ENCODE results near the gene SCGB2B2. TPM values are rescaled to one million over a fixed set of nuclear protein-coding genes. Genes with fewer than 3 reads are reported as not detected.
A peak's percentile ranks its signal among the peaks of the same experiment; 100 is the strongest.

Gene SCGB2B2
- total RNA-seq, 1 donor from 2014 or later: 0.74 TPM

DNA sequence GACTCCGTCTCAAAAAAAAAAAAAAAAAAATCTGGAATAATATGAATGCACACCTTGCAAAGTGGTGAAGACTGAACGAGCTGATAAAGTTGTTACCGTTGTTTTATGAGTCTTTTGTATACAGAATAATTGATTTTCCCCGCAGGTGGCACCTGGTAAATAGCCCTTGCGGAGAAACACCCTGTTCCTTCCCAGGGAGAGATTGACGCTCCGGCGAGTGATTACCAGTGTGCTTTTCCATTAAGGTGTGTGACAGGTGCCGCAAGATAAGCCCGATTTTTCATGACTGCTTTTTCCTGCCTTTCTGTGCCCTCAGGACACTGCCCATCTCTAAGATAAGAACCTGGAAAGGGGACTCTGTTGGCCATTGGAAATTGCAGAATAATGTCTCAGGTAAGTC is 1.5 kb upstream of the SCGB2B2 start:
- Mint-ChIP-seq H3K36me3 (ENCODE audit: low read depth, unreplicated experiment) (peaks cover 42% of the 10 kb centered on the region), H3K9me3 (ENCODE audit: unreplicated experiment) (peaks cover 4% of the 10 kb centered on the region), H3K4me3 (ENCODE audit: unreplicated experiment) (peak overlapping the region; percentile 98), H3K27me3 (ENCODE audit: unreplicated experiment) (peaks cover 16% of the 10 kb centered on the region), H3K27ac (ENCODE audit: unreplicated experiment) (peak overlapping the region; percentile 90), H3K4me1 (ENCODE audit: unreplicated experiment) (peaks cover 14% of the 10 kb centered on the region)
- TF ChIP-seq, protein P1, sequence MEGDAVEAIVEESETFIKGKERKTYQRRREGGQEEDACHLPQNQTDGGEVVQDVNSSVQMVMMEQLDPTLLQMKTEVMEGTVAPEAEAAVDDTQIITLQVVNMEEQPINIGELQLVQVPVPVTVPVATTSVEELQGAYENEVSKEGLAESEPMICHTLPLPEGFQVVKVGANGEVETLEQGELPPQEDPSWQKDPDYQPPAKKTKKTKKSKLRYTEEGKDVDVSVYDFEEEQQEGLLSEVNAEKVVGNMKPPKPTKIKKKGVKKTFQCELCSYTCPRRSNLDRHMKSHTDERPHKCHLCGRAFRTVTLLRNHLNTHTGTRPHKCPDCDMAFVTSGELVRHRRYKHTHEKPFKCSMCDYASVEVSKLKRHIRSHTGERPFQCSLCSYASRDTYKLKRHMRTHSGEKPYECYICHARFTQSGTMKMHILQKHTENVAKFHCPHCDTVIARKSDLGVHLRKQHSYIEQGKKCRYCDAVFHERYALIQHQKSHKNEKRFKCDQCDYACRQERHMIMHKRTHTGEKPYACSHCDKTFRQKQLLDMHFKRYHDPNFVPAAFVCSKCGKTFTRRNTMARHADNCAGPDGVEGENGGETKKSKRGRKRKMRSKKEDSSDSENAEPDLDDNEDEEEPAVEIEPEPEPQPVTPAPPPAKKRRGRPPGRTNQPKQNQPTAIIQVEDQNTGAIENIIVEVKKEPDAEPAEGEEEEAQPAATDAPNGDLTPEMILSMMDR (IDR thresholded peaks at IDR 0.05; ENCODE audit: unreplicated experiment): no peak
- no peak for DNase-seq (ENCODE audit: low spot score)

DNA sequence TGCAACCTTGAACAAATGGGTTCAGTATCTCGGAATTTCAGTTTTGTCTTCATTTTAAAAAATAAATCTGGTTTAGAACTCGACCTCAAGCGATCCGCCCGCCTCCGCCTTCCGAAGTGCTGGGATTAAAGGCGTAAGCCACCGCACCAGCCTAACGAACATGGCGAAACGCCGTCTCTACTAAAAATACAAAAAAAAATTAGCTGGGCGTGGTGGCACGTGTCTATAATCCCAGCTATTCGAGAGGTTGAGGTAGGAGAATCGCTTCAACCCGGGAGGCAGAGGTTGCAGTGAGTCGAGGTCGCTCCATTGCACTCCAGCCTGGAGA is 1.1 kb upstream of the SCGB2B2 start:
- Mint-ChIP-seq H3K27me3 (ENCODE audit: unreplicated experiment) (peaks cover 16% of the 10 kb centered on the region), H3K9me3 (ENCODE audit: unreplicated experiment) (peaks cover 2% of the 10 kb centered on the region), H3K4me3 (ENCODE audit: unreplicated experiment) (peak overlapping the region; percentile 98), H3K4me1 (ENCODE audit: unreplicated experiment) (peaks cover 14% of the 10 kb centered on the region), H3K36me3 (ENCODE audit: low read depth, unreplicated experiment) (peaks cover 40% of the 10 kb centered on the region), H3K27ac (ENCODE audit: unreplicated experiment) (peak overlapping the region; percentile 96)
- DNase-seq (ENCODE audit: low spot score): no peak
- TF ChIP-seq, protein P1 (IDR thresholded peaks at IDR 0.05; ENCODE audit: unreplicated experiment): no peak

DNA sequence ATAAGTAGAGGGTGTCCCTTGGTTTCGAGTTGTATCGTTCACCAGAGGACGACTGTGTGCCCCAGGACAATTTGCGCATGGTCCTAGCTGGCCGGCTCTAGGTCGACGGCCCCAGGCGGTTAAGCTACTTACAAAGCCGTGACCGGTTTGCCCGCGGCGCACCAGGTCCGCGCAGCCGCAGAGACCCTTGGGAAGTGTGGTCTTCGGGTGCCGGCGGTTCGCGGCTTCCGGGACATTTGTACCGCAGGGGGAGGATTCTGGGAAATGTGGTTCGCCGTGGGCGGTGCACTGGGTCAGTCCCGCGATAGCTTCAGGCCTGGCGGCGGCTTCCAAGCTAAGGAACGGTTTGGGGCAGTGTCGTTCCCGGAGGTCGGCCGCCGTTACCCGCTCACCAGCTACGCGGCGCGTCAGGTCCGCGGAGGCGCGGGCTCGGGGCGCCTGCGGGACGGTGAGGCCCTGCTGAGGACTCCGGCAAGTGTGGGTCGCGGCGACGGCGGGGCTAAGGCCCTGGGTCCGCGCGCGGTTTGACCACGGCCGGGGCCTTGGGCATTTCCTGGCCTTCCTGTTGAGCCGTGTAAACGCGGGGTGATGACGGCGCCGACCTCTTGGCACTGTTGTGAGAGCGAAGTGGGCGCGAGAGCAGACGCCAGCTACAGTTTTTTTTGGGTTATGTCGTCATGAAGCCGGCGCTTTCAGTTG is 576 bp upstream of the SCGB2B2 start, which contains the start of gene ZNF302:
ZNF302 (plus strand) TSS at position 293 of the 699 bp plus-strand sequence. CDS start 1,127 bp downstream, outside the sequence.
- TF ChIP-seq, protein P1 (IDR thresholded peaks at IDR 0.05; ENCODE audit: unreplicated experiment): no peak
- H3K27me3 Mint-ChIP-seq (ENCODE audit: unreplicated experiment): peaks cover 16% of the 10 kb centered on the region
- peak within 1 kb of the TSS; percentile 96 for H3K27ac Mint-ChIP-seq (ENCODE audit: unreplicated experiment)
- peak; percentile 94 for DNase-seq (ENCODE audit: low spot score)
- peak within 1 kb of the TSS; percentile 98 for H3K4me3 Mint-ChIP-seq (ENCODE audit: unreplicated experiment)
- H3K9me3 Mint-ChIP-seq (ENCODE audit: unreplicated experiment): no peaks in the 10 kb centered on the region
- peaks cover 14% of the 10 kb centered on the region for H3K4me1 Mint-ChIP-seq (ENCODE audit: unreplicated experiment)
- H3K36me3 Mint-ChIP-seq (ENCODE audit: low read depth, unreplicated experiment): peaks cover 35% of the 10 kb centered on the region

DNA sequence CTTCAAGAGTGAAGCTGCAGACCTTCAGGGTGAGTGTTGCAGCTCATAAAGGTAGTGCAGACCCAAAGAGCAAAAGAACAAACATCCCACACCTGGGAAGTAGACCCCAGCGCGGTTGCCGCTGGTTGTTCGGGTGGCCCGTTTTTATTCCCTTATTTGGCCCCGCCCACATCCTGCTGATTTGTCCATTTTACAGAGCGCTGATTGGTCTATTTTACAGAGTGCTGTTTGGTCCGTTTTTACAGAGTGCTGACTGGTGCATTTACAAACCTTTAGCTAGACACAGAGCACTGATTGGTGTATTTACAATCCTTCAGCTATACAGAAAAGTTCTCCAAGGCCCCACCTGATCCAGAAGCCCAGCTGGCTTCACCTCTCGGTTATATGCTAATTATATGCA is 1.0 kb downstream of the SCGB2B2 start:
- TF ChIP-seq, protein P1 (IDR thresholded peaks at IDR 0.05; ENCODE audit: unreplicated experiment): no peak
- Mint-ChIP-seq H3K4me3 (ENCODE audit: unreplicated experiment) (no peak overlapping the region), H3K27ac (ENCODE audit: unreplicated experiment) (no peak overlapping the region), H3K27me3 (ENCODE audit: unreplicated experiment) (peaks cover 16% of the 10 kb centered on the region), H3K36me3 (ENCODE audit: low read depth, unreplicated experiment) (peaks cover 26% of the 10 kb centered on the region), H3K9me3 (ENCODE audit: unreplicated experiment) (no peaks in the 10 kb centered on the region), H3K4me1 (ENCODE audit: unreplicated experiment) (peaks cover 14% of the 10 kb centered on the region)
- no peak for DNase-seq (ENCODE audit: low spot score)

DNA sequence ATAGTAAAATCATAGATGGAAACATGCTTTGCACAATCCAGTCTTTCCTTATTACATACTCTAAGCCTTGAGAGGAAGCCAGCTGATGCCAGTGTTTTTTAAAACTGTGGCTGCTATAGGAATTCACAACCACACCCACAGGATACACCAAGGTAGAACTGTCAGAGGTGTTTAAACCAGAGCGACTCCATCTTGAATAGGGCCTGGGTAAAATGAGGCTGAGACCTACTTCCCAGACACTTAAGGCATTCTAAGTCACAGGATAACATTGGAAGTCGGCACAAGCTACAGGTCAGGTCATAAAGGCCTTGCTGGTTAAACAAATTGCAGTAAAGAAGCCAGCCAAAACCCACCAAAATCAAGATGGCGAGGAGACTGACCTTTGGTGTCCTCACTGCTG is 1.7 kb downstream of the SCGB2B2 start:
- no peak overlapping the region for H3K4me3 Mint-ChIP-seq (ENCODE audit: unreplicated experiment)
- TF ChIP-seq, protein P1 (IDR thresholded peaks at IDR 0.05; ENCODE audit: unreplicated experiment): no peak
- H3K4me1 Mint-ChIP-seq (ENCODE audit: unreplicated experiment): peaks cover 14% of the 10 kb centered on the region
- peaks cover 19% of the 10 kb centered on the region for H3K36me3 Mint-ChIP-seq (ENCODE audit: low read depth, unreplicated experiment)
- peaks cover 16% of the 10 kb centered on the region for H3K27me3 Mint-ChIP-seq (ENCODE audit: unreplicated experiment)
- no peak for DNase-seq (ENCODE audit: low spot score)
- no peak overlapping the region for H3K27ac Mint-ChIP-seq (ENCODE audit: unreplicated experiment)
- H3K9me3 Mint-ChIP-seq (ENCODE audit: unreplicated experiment): no peaks in the 10 kb centered on the region
